GM19324 (cell line): ENCODE data around the gene CBFA2T3.
"Not testable (repeated sequence)": the region's sequence is repeated elsewhere in the genome, so short reads cannot be mapped to it uniquely, and the experiment has no call there.

Source experiments
- ATAC-seq: cut with Tn5 transposase; IDR thresholded peaks from one replicate; pipeline ENCODE4 v1.9.1; 2021; ENCODE audit warnings: mild to moderate bottlenecking, moderate library complexity; ENCODE audit not compliant: unreplicated experiment, low FRiP score

The CBFA2T3 gene

GRCh38 chr16:88977018-88977811, at the start of gene CBFA2T3:
TSS of gene CBFA2T3 (minus strand) at chr16:88977207. CDS start at chr16:88976807, 400 bp downstream.
- ATAC-seq, result no peak

GRCh38 chr16:89026121-89026612, 49.2 kb upstream of the CBFA2T3 start:
- ATAC-seq, result peak; percentile 46

- ATAC-seq, result no peak
These were observed 48.6 kb upstream of the CBFA2T3 start for GRCh38 chr16:89025636-89026035.

- ATAC-seq, result no peak
These were observed 47.6 kb upstream of the CBFA2T3 start for GRCh38 chr16:89024546-89025060.

- ATAC-seq, result no peak
These were observed 46.9 kb upstream of the CBFA2T3 start for GRCh38 chr16:89023621-89024511.

- no peak for ATAC-seq
These were observed 46.1 kb upstream of the CBFA2T3 start for GRCh38 chr16:89023151-89023551.

GRCh38 chr16:89022051-89022836, 45.2 kb upstream of the CBFA2T3 start:
- no peak for ATAC-seq

- no peak for ATAC-seq
These were observed 44.1 kb upstream of the CBFA2T3 start for GRCh38 chr16:89020925-89021595.

GRCh38 chr16:89020068-89020924, 43.3 kb upstream of the CBFA2T3 start:
- ATAC-seq, result no peak

- no peak for ATAC-seq
These were observed 42.5 kb upstream of the CBFA2T3 start for GRCh38 chr16:89019511-89019910.

- no peak for ATAC-seq
These were observed 41.5 kb upstream of the CBFA2T3 start for GRCh38 chr16:89018282-89019158.

GRCh38 chr16:89017543-89018281, 40.7 kb upstream of the CBFA2T3 start:
- ATAC-seq, result no peak

- ATAC-seq, result not testable (repeated sequence)
These were observed 39.6 kb upstream of the CBFA2T3 start for GRCh38 chr16:89016561-89016960.

GRCh38 chr16:89015271-89015859, 38.4 kb upstream of the CBFA2T3 start:
- ATAC-seq, result no peak

GRCh38 chr16:89014403-89015230, 37.6 kb upstream of the CBFA2T3 start:
- no peak for ATAC-seq
